ENCODE measurements around the gene RASA3. TPM values are rescaled to one million over a fixed set of nuclear protein-coding genes. Genes with fewer than 3 reads are reported as not detected.

The RASA3 gene
- total and polyA plus RNA-seq, 10 of the 15 experiments (the other 5 are each of a cell fraction or from before 2014, with no cell fraction given) = 0.79 to 33.9 (median 17.6) TPM

DNA sequence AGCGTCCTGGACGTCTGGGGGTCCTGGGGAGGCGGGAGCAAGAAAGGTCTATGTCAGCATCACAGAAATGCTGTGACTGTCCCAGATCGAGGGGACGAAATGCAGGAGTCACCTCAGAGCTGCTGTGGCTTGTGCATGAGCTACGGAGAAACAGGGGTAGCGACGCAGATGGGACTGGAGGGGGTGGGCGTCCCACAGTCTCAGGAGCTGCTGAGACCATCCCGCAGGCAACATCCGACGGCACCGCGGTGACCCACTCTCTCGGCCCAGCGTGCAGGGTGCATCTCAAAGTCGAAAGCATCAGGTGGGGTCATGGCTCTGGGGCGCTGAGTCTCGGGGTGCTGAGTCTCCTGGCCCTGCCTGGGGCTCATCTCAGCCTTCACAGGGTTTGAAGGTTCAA is 121.2 kb downstream of the RASA3 start (continued):
- TF ChIP-seq POLR2AphosphoS5 (IDR thresholded peaks at IDR 0.05; ENCODE audit: low read length) = no peak
- TF ChIP-seq, protein P1, sequence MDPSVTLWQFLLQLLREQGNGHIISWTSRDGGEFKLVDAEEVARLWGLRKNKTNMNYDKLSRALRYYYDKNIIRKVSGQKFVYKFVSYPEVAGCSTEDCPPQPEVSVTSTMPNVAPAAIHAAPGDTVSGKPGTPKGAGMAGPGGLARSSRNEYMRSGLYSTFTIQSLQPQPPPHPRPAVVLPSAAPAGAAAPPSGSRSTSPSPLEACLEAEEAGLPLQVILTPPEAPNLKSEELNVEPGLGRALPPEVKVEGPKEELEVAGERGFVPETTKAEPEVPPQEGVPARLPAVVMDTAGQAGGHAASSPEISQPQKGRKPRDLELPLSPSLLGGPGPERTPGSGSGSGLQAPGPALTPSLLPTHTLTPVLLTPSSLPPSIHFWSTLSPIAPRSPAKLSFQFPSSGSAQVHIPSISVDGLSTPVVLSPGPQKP (IDR thresholded peaks at IDR 0.05; ENCODE audit: low read depth, low read length) = no peak
- TF ChIP-seq NFIC (IDR thresholded peaks at IDR 0.05; ENCODE audit: low read depth, low read length) = no peak
- TF ChIP-seq BCLAF1 (IDR thresholded peaks at IDR 0.05) = no peak
- TF ChIP-seq BACH1 (IDR thresholded peaks at IDR 0.05; ENCODE audit: borderline replicate concordance) = no peak

- RAD21 ChIA-PET (ENCODE audit: unreplicated experiment) = no interaction called here
- SMC1A ChIA-PET (ENCODE audit: uncharacterized antibody, unreplicated experiment) = no interaction called here
- no peak for ATAC-seq
- TF ChIP-seq GATAD2B (conservative IDR thresholded peaks at IDR 0.05; ENCODE audit: low read depth) (no peak), ZNF24 (IDR thresholded peaks at IDR 0.05) (no peak), NR2C2 (IDR thresholded peaks at IDR 0.05; ENCODE audit: borderline replicate concordance, control insufficient read depth, insufficient read length, low read depth) (no peak)
- TF ChIP-seq, protein P2, sequence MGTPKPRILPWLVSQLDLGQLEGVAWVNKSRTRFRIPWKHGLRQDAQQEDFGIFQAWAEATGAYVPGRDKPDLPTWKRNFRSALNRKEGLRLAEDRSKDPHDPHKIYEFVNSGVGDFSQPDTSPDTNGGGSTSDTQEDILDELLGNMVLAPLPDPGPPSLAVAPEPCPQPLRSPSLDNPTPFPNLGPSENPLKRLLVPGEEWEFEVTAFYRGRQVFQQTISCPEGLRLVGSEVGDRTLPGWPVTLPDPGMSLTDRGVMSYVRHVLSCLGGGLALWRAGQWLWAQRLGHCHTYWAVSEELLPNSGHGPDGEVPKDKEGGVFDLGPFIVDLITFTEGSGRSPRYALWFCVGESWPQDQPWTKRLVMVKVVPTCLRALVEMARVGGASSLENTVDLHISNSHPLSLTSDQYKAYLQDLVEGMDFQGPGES (IDR thresholded peaks at IDR 0.05) = no peak
- TF ChIP-seq, protein P3, sequence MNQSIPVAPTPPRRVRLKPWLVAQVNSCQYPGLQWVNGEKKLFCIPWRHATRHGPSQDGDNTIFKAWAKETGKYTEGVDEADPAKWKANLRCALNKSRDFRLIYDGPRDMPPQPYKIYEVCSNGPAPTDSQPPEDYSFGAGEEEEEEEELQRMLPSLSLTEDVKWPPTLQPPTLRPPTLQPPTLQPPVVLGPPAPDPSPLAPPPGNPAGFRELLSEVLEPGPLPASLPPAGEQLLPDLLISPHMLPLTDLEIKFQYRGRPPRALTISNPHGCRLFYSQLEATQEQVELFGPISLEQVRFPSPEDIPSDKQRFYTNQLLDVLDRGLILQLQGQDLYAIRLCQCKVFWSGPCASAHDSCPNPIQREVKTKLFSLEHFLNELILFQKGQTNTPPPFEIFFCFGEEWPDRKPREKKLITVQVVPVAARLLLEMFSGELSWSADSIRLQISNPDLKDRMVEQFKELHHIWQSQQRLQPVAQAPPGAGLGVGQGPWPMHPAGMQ (IDR thresholded peaks at IDR 0.05; ENCODE audit: borderline replicate concordance) = no peak
- TF ChIP-seq, protein P4, sequence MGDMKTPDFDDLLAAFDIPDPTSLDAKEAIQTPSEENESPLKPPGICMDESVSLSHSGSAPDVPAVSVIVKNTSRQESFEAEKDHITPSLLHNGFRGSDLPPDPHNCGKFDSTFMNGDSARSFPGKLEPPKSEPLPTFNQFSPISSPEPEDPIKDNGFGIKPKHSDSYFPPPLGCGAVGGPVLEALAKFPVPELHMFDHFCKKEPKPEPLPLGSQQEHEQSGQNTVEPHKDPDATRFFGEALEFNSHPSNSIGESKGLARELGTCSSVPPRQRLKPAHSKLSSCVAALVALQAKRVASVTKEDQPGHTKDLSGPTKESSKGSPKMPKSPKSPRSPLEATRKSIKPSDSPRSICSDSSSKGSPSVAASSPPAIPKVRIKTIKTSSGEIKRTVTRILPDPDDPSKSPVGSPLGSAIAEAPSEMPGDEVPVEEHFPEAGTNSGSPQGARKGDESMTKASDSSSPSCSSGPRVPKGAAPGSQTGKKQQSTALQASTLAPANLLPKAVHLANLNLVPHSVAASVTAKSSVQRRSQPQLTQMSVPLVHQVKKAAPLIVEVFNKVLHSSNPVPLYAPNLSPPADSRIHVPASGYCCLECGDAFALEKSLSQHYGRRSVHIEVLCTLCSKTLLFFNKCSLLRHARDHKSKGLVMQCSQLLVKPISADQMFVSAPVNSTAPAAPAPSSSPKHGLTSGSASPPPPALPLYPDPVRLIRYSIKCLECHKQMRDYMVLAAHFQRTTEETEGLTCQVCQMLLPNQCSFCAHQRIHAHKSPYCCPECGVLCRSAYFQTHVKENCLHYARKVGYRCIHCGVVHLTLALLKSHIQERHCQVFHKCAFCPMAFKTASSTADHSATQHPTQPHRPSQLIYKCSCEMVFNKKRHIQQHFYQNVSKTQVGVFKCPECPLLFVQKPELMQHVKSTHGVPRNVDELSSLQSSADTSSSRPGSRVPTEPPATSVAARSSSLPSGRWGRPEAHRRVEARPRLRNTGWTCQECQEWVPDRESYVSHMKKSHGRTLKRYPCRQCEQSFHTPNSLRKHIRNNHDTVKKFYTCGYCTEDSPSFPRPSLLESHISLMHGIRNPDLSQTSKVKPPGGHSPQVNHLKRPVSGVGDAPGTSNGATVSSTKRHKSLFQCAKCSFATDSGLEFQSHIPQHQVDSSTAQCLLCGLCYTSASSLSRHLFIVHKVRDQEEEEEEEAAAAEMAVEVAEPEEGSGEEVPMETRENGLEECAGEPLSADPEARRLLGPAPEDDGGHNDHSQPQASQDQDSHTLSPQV (IDR thresholded peaks at IDR 0.05) = no peak
Measured at GRCh38 chr13:114010401-114011101, 121.9 kb downstream of the RASA3 start.

More at GRCh38 chr13:114010401-114011101, 121.9 kb downstream of the RASA3 start:
- Histone ChIP-seq H3K79me2 (ENCODE audit: control insufficient read depth, insufficient read depth, low read length) (no peaks in the 10 kb centered on the region), H3K9ac (ENCODE audit: control insufficient read depth, insufficient read depth, low read length) (no peak overlapping the region), H3K36me3 (ENCODE audit: control insufficient read depth in 2 of 2, insufficient read depth in 2 of 2, low read length in 1 of 2) (peaks cover 0 to 3% of the 10 kb centered on the region in 2 experiments; a peak in 3 of 4 replicates), H3K27me3 (replicated peaks in 1 of 2; ENCODE audit: control insufficient read depth in 2 of 2, insufficient read depth in 2 of 2, low read length in 1 of 2) (no peaks in the 10 kb centered on the region), H3K4me3 (no peak overlapping the region), H4K20me1 (ENCODE audit: control insufficient read depth, insufficient read depth) (no peaks in the 10 kb centered on the region), H3K27ac (ENCODE audit: control insufficient read depth, insufficient read depth) (no peak overlapping the region), H3K4me2 (ENCODE audit: control insufficient read depth, insufficient read depth) (no peak overlapping the region), H2AFZ (ENCODE audit: control insufficient read depth, low read depth, low read length) (no peak overlapping the region), H3K9me3 (replicated peaks; ENCODE audit: control insufficient read depth, insufficient read depth, low read length) (no peaks in the 10 kb centered on the region), H3K4me1 (ENCODE audit: control insufficient read depth, insufficient read depth, low read length) (no peaks in the 10 kb centered on the region)
- in situ Hi-C loops (cut with MboI) (loop anchor here (5.0 kb wide), 1 partner anchor 38 kb away; the partner anchor contains the start of gene C13orf46), intact Hi-C loops (cut with micrococcal nuclease; ENCODE audit: unreplicated experiment) (no loop called here)
- ChIA-PET CTCF (no interaction called here), POLR2A (no interaction called here)
- no peak for DNase-seq (ENCODE audit: low read depth, low spot score)
- no peak for FAIRE-seq
- 91% methylated on average over 13 of the region's 37 CpGs for WGBS (ENCODE audit: insufficient coverage, insufficient replicate concordance, low lambda C conversion rate, missing lambda C conversion rate)
- no TSS peak for BruUV-seq (replicated peaks)

All from GM12878 (cell line).